ENCODE data around the gene SPATA6. TPM values are rescaled to one million over a fixed set of nuclear protein-coding genes. Genes with fewer than 3 reads are reported as not detected.

Gene SPATA6
- total and polyA plus RNA-seq, 2 donors (not counting 3 experiments of a cell fraction or from before 2014, with no cell fraction given) = 0.79 to 4.9 TPM

DNA sequence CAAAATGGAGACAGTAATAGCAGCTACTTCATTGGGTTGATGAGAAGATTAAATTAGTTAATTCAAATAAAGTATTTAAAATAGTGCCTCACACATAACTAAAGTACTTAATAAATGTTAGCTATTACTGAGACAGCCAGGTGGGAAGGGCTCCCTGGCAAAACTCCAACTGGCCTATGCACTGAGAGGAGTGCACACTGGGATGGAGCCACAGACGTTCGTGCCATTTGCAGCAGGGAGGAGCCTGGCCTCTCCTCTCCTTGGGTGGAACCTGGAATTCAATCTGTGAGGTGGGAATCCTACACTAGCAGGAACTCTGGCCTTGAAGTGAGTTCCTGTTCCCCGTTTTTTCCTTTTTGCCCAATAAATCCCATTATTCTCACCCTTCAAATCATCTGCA is 221.4 kb downstream of the SPATA6 start:
- DNase-seq (ENCODE audit: low read depth, low spot score) = no peak
- no TSS peak for BruUV-seq (replicated peaks)
- ChIA-PET CTCF (interaction anchor here (1.1 kb wide), 1 partner anchor 16 kb away, joined by 3 read pairs; no protein-coding TSS in a partner anchor), POLR2A (no interaction called here)
- dilution Hi-C loops (cut with MboI; ENCODE audit: extremely low pct_ligation_motif_present, low sequenced_read_pairs) = no loop called here
- Histone ChIP-seq H4K20me1 (replicated peaks; ENCODE audit: control insufficient read depth, extremely low read depth, insufficient read depth, low read length) (no peaks in the 10 kb centered on the region), H3K9me1 (replicated peaks; ENCODE audit: control insufficient read depth, extremely low read depth, insufficient read depth, low read length) (no peaks in the 10 kb centered on the region), H3K36me3 (ENCODE audit: control insufficient read depth in 2 of 2, extremely low read depth in 1 of 2, insufficient read depth in 2 of 2, low read length in 2 of 2) (no peaks in the 10 kb centered on the region), H3K4me1 (ENCODE audit: control insufficient read depth, extremely low read depth, insufficient read depth, low read length) (no peaks in the 10 kb centered on the region), H3K9me3 (replicated peaks; ENCODE audit: control insufficient read depth, insufficient read depth, low read length) (no peaks in the 10 kb centered on the region), H3K4me2 (ENCODE audit: insufficient read depth, low read length) (no peak overlapping the region), H3K79me2 (ENCODE audit: control insufficient read depth, insufficient read depth, low read length) (no peaks in the 10 kb centered on the region), H3K9ac (replicated peaks; ENCODE audit: extremely low read depth, insufficient read depth, low read length) (no peak overlapping the region), H2AFZ (ENCODE audit: low read depth, low read length) (no peak overlapping the region), H3K27me3 (ENCODE audit: control insufficient read depth in 2 of 2, insufficient read depth in 2 of 2, low read length in 2 of 2) (no peaks in the 10 kb centered on the region), H3K4me3 (replicated peaks in 1 of 3; ENCODE audit: insufficient read depth in 1 of 3, low read depth in 1 of 3, low read length in 3 of 3) (no peak overlapping the region), H3K27ac (ENCODE audit: insufficient read depth, low read depth, low read length) (no peak overlapping the region)
- no peak for FAIRE-seq
- TF ChIP-seq, protein P1, sequence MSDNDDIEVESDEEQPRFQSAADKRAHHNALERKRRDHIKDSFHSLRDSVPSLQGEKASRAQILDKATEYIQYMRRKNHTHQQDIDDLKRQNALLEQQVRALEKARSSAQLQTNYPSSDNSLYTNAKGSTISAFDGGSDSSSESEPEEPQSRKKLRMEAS (IDR thresholded peaks at IDR 0.05; ENCODE audit: insufficient read depth, insufficient read length) = no peak
- TF ChIP-seq POLR2A (IDR thresholded peaks at IDR 0.05; ENCODE audit: low read depth, low read length) = no peak
- intact Hi-C loops (cut with micrococcal nuclease) = no loop called here

DNA sequence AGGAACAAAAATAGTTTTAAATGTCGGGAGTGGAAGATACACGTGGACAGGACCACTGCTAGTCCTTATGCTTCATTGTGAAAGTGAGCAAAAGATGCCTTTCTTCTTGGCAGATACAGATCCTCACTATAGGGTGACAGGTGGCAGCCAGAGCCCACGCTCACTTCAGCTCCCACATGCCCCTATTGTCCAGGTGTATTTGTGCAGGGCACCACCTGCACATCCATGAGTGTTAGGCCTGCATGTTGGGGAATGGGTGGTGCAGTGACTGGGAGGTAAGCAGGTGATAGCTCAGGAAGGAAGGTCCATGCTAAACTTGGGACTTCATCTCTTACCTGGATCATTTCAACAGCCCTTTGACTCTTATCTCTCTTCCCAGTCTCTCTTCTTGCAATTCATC is 222.1 kb downstream of the SPATA6 start:
- CTCF ChIA-PET = no interaction called here
- no peaks in the 10 kb centered on the region for H3K36me3 ChIP-seq (ENCODE audit: control insufficient read depth in 2 of 2, extremely low read depth in 1 of 2, insufficient read depth in 2 of 2, low read length in 2 of 2)

More for the DNA sequence above, 222.1 kb downstream of the SPATA6 start:
- FAIRE-seq = no peak
- H3K79me2 ChIP-seq (ENCODE audit: control insufficient read depth, insufficient read depth, low read length) = no peaks in the 10 kb centered on the region
- H2AFZ ChIP-seq (ENCODE audit: low read depth, low read length) = no peak overlapping the region
- no peaks in the 10 kb centered on the region for H4K20me1 ChIP-seq (replicated peaks; ENCODE audit: control insufficient read depth, extremely low read depth, insufficient read depth, low read length)
- H3K4me1 ChIP-seq (ENCODE audit: control insufficient read depth, extremely low read depth, insufficient read depth, low read length) = no peaks in the 10 kb centered on the region
- H3K9me3 ChIP-seq (replicated peaks; ENCODE audit: control insufficient read depth, insufficient read depth, low read length) = no peaks in the 10 kb centered on the region
- BruUV-seq (replicated peaks) = no TSS peak
- no peak overlapping the region for H3K4me2 ChIP-seq (ENCODE audit: insufficient read depth, low read length)
- no peak for DNase-seq (ENCODE audit: low read depth, low spot score)
- POLR2A ChIA-PET = no interaction called here
- dilution Hi-C loops (cut with MboI; ENCODE audit: extremely low pct_ligation_motif_present, low sequenced_read_pairs) = no loop called here
- no peak overlapping the region for H3K27ac ChIP-seq (ENCODE audit: insufficient read depth, low read depth, low read length)
- no peaks in the 10 kb centered on the region for H3K27me3 ChIP-seq (ENCODE audit: control insufficient read depth in 2 of 2, insufficient read depth in 2 of 2, low read length in 2 of 2)
- intact Hi-C loops (cut with micrococcal nuclease) = no loop called here
- H3K9me1 ChIP-seq (replicated peaks; ENCODE audit: control insufficient read depth, extremely low read depth, insufficient read depth, low read length) = no peaks in the 10 kb centered on the region
- H3K9ac ChIP-seq (replicated peaks; ENCODE audit: extremely low read depth, insufficient read depth, low read length) = no peak overlapping the region
- TF ChIP-seq GATA2 (IDR thresholded peaks at IDR 0.05; ENCODE audit: insufficient read depth, insufficient read length, low read depth, low read length) = no peak
- TF ChIP-seq, protein P2, sequence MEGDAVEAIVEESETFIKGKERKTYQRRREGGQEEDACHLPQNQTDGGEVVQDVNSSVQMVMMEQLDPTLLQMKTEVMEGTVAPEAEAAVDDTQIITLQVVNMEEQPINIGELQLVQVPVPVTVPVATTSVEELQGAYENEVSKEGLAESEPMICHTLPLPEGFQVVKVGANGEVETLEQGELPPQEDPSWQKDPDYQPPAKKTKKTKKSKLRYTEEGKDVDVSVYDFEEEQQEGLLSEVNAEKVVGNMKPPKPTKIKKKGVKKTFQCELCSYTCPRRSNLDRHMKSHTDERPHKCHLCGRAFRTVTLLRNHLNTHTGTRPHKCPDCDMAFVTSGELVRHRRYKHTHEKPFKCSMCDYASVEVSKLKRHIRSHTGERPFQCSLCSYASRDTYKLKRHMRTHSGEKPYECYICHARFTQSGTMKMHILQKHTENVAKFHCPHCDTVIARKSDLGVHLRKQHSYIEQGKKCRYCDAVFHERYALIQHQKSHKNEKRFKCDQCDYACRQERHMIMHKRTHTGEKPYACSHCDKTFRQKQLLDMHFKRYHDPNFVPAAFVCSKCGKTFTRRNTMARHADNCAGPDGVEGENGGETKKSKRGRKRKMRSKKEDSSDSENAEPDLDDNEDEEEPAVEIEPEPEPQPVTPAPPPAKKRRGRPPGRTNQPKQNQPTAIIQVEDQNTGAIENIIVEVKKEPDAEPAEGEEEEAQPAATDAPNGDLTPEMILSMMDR (IDR thresholded peaks at IDR 0.05; ENCODE audit: extremely low read depth in 1 of 2, insufficient read depth in 1 of 2, low read depth in 1 of 2, low read length in 2 of 2) = no peak
- no peak for TF ChIP-seq POLR2A (IDR thresholded peaks at IDR 0.05; ENCODE audit: low read depth, low read length)
- no peak for TF ChIP-seq POLR2AphosphoS5 (IDR thresholded peaks at IDR 0.05; ENCODE audit: insufficient read depth, low read depth, low read length)
- TF ChIP-seq, protein P1 (IDR thresholded peaks at IDR 0.05; ENCODE audit: insufficient read depth, insufficient read length) = no peak
- no peak for TF ChIP-seq FOS (IDR thresholded peaks at IDR 0.05; ENCODE audit: borderline replicate concordance, insufficient read depth, low read length)
- no peak for TF ChIP-seq MYC (IDR thresholded peaks at IDR 0.05; ENCODE audit: low read depth, low read length)
- no peak for TF ChIP-seq EZH2 (IDR thresholded peaks at IDR 0.05; ENCODE audit: borderline replicate concordance, low read depth, low read length, severe bottlenecking)
- TF ChIP-seq JUN (IDR thresholded peaks at IDR 0.05; ENCODE audit: borderline replicate concordance, insufficient read depth, insufficient read length, low read depth) = no peak
- no peak overlapping the region for H3K4me3 ChIP-seq (replicated peaks in 1 of 3; ENCODE audit: insufficient read depth in 1 of 3, low read depth in 1 of 3, low read length in 3 of 3)
